IPS-18a (cell line): ENCODE results near the gene BHLHE41.
A peak's percentile ranks its signal among the peaks of the same experiment; 100 is the strongest.

ENCODE experiments used
- H3K27ac ChIP-seq: one replicate; pipeline ENCODE4 v1.5.1; 2013; ENCODE audit warnings: low read length
- H3K27me3 ChIP-seq: one replicate; pipeline ENCODE4 v1.6.1; 2013; ENCODE audit warnings: mild to moderate bottlenecking, low read length; ENCODE audit not compliant: control insufficient read depth, insufficient read depth
- H3K36me3 ChIP-seq: one replicate; pipeline ENCODE4 v1.6.1; 2013; ENCODE audit warnings: low read depth, low read length; ENCODE audit not compliant: control insufficient read depth
- H3K4me1 ChIP-seq: one replicate; pipeline ENCODE4 v1.6.1; 2013; ENCODE audit warnings: low read depth, low read length; ENCODE audit not compliant: control insufficient read depth
- H3K4me3 ChIP-seq: one replicate; pipeline ENCODE4 v1.5.1; 2013; ENCODE audit warnings: low read length
- H3K9ac ChIP-seq: one replicate; pipeline ENCODE4 v1.6.1; 2013; ENCODE audit warnings: mild to moderate bottlenecking, low read length, moderate library complexity
- H3K9me3 ChIP-seq: one replicate; pipeline ENCODE4 v1.6.1; 2013; ENCODE audit warnings: low read depth, low read length; ENCODE audit not compliant: control insufficient read depth

Gene BHLHE41

DNA sequence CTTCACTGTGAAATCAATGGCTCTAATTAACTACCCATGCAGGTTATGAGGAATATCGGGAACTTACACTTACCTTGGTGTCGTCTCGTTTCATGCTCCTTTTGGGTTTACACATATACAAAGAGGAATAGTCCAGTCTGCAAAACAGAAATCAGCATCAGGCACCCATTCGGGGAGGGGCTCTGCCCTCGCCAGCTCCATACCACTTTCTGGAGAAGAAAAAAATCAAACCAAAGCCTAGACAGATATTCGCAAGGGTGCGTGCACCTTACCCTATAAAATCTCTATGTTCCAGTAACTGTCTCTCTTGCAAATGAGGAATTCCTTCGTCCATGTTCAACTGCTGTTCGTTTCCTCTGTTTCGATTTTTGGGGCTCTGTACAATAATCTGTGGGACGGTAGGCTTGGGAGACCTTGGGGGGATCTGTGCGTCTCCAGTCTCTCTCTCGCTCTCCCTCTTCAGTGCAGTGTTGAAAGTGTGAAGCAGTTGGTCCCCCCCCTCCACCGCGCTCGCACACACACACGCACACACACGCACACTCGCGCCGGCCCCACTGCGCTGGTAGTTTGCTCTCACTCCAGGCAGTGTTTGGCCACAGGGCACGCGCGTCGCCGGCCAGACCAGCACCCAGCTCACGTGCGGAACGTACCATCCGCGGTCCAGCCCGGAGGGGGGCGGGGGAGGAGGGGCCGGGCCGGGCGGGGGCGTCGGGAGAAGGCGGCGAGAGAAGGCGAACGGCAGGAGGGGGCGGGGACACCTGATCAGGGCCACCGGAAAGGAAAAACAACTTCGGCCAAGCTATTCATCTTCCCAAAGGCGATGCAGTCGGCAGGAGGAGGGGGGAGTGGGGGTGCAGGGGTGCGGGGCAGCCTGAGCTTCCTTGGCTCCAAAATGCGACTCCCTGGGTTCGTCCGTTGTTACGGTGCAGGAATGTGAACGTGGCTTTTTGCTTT, at the start of gene BHLHE41:
Gene BHLHE41, minus strand, starts transcription at position 592 of the 954 bp plus-strand sequence. Its CDS starts 258 bp downstream, at position 334.
- H3K9me3 ChIP-seq: no peaks in the 10 kb centered on the region
- H3K4me3 ChIP-seq: peak within 1 kb of the TSS; percentile 82
- H3K36me3 ChIP-seq: no peaks in the 10 kb centered on the region
- peaks cover 34% of the 10 kb centered on the region for H3K4me1 ChIP-seq
- no peak within 1 kb of the TSS for H3K27ac ChIP-seq
- H3K9ac ChIP-seq: peak within 1 kb of the TSS; percentile 59
- H3K27me3 ChIP-seq: peaks cover 96% of the 10 kb centered on the region

DNA sequence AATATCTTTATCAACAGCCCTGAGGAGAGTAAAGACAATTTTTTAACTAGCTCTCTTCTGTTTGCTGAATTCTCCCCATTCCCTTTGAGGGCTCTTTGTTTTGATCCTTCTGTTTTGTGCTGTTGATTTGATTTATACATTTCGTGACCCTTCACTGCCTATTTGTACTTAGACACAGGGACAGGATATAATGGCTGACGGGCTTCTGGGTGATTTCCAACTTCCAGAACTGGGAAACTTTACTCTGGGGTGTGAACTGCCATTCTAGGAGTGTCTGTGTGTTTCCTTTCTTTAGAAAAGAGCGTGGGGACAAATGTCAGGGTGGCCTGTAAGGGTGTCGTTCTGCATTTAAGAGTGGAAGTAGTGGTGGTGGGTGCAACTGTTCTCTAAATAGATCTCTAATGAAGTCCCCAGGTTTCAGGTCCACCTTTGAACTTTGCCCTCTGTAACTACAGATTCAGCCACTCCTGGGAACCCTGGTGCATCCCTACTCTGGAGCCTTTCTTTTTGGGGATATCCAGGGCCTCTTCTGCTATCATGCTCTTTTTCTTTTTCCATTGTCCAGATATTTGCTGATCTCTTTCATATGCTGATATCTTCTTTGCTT, 48.2 kb upstream of the BHLHE41 start:
- Histone ChIP-seq H3K36me3 (no peaks in the 10 kb centered on the region), H3K27me3 (no peaks in the 10 kb centered on the region), H3K9ac (no peak overlapping the region), H3K27ac (no peak overlapping the region), H3K4me3 (no peak overlapping the region), H3K4me1 (no peaks in the 10 kb centered on the region), H3K9me3 (no peaks in the 10 kb centered on the region)

DNA sequence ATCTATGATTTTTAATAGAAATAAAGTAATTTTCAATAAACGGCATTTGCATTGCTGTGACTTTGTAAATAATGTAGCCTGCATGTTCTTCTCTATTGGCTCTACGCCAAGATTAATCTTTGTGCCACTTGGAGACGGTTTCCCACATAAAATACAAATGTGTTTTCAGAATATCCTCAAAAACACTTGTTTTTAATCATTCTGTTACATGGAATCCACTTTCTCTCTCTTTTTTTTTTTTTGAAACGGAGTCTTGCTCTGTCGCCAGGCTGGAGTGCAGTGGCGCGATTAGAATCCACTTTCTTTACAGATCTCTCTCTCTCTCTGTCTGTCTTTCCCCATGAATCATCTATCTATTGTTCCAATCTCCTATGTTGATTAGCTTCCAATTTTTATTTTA, 47.7 kb upstream of the BHLHE41 start:
- Histone ChIP-seq H3K27me3 (no peaks in the 10 kb centered on the region), H3K36me3 (no peaks in the 10 kb centered on the region), H3K9me3 (no peaks in the 10 kb centered on the region), H3K4me1 (no peaks in the 10 kb centered on the region), H3K4me3 (no peak overlapping the region), H3K9ac (no peak overlapping the region), H3K27ac (no peak overlapping the region)

DNA sequence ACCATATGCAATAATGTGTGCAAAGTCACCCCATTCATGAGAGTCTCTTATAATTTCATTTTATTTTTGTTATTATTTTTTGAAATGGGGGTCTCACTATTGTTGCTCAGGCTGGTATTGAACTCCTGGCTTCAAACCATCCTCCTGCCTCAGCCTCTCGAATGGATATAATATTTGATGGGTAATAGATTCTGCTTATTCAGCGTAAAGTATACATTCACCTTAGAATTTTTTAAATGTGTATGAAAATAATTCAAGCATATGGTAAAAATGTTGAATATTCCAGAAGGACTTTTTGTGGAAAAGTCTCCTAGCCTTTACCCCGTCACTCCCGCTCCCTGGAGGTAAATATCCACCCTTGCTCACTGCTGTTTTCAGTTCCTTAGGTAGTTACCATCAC, 47.2 kb upstream of the BHLHE41 start:
- Histone ChIP-seq H3K27ac (no peak overlapping the region), H3K9me3 (no peaks in the 10 kb centered on the region), H3K27me3 (no peaks in the 10 kb centered on the region), H3K4me3 (no peak overlapping the region), H3K36me3 (no peaks in the 10 kb centered on the region), H3K9ac (no peak overlapping the region), H3K4me1 (no peaks in the 10 kb centered on the region)

DNA sequence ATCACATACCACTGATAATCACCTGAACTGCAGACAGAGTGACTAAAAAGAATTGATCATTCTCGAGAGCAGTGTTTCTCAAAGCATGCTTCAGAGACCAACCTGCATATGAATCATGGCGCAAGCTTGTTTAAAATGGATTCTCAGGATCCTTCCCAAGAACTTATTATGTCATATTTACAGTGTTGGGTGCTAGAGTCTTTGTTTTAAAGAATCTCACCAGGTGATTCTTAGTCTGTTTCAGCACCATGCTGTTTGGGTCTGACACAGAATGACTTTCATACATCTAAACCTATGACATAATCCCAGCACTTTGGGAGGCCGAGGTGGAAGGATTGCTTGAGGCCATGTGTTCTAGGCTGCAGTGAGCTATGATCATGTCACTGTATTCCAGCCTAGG, 39.3 kb upstream of the BHLHE41 start:
- Histone ChIP-seq H3K9me3 (no peaks in the 10 kb centered on the region), H3K4me3 (no peak overlapping the region), H3K4me1 (no peaks in the 10 kb centered on the region), H3K27me3 (no peaks in the 10 kb centered on the region), H3K9ac (no peak overlapping the region), H3K27ac (no peak overlapping the region), H3K36me3 (no peaks in the 10 kb centered on the region)

DNA sequence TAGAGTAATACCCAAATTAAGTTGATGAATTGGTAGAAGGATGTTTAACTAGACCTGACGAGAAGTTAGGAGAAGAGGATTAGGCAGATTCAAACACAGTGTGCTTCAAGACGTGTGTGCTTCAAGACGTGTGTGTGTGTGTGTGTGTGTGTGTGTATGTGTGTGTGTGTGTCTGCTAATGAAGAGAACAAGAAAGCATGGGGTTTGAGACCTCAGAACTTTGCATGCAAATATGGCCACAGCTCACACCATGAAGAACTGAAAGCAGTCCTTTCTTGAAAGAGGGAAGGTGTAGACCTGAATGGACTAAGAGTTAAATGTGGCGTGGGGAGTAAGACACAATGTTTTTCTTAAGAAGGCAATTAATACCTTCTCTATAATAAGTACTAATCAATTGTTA, 38.1 kb upstream of the BHLHE41 start:
- Histone ChIP-seq H3K4me3 (no peak overlapping the region), H3K4me1 (no peaks in the 10 kb centered on the region), H3K36me3 (no peaks in the 10 kb centered on the region), H3K9me3 (no peaks in the 10 kb centered on the region), H3K27ac (no peak overlapping the region), H3K27me3 (no peaks in the 10 kb centered on the region), H3K9ac (no peak overlapping the region)

DNA sequence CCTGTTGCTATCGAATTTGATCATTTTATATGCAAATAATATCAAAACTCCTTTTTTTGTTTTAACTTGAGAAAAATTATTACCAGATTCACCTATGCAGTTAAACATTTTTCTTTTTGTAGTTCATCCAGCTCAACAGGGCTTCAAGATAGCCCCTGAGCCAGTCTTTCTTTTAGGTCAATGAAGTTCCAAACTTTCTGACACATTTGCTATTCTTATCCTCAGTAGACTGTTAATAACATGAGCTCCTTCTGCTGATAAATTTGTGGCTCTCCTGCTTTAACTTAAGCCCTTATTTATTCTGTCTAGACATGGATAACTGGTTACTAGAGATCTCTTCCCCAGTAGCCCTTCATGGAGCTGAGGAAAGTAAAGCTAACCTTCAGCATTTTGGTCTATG, 37.3 kb upstream of the BHLHE41 start:
- no peaks in the 10 kb centered on the region for H3K4me1 ChIP-seq

DNA sequence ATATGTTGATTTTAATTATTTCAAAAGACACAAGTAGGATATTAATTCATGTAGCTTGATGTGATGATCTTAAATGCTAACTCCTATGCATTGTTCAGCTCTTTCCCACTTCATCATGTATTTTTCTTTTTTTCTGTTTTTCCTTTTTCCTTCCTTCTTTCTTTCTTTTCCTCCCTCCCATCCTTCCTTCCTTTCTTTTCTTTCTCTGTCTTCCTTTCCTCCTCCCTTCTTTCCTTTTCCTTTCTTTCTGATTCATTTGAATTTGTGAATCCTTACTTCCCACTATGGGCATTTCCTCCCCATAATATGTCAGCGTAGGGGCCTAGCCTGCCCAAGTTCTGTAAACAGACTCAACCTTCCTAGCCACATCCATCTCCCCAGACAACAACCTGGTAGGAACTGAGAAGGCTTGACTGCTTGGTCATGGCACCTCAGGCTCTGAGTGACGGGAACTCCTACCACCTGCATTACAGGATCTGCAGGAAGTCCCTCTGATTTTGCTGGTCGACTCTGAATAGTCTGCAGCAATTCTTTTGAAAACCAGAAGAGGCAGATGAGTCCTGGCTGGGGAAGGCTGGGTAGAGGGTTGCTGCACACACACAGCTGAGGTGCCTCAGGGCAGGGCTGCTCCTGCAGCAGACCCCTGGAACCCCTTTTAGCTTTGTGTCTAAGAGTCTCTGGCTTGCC, 33.4 kb upstream of the BHLHE41 start:
- Histone ChIP-seq H3K9ac (no peak overlapping the region), H3K9me3 (no peaks in the 10 kb centered on the region), H3K4me3 (no peak overlapping the region), H3K27ac (no peak overlapping the region), H3K27me3 (no peaks in the 10 kb centered on the region), H3K36me3 (no peaks in the 10 kb centered on the region), H3K4me1 (no peaks in the 10 kb centered on the region)

More for the DNA sequence above, 37.3 kb upstream of the BHLHE41 start:
- Histone ChIP-seq H3K9ac (no peak overlapping the region), H3K36me3 (no peaks in the 10 kb centered on the region), H3K27ac (no peak overlapping the region), H3K27me3 (no peaks in the 10 kb centered on the region), H3K9me3 (no peaks in the 10 kb centered on the region), H3K4me3 (no peak overlapping the region)

DNA sequence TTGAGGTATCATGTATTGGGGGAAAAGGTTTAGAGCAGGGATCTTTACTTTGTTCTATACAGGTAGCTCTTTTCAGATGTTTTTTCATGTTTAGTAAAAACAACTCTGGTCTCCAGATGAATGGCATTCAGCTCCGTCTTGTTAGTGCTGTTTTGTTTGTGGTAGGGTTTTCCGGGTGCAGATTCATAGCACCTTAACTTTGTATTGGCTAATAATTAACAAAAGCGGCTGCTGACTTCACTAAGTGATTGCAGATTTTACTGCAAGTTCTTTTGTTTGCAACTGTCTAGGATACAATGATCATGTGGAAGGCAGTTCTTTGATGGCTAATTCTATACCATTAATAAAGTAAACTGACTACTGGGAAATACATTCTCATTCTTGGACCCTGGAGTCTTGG, 32.2 kb upstream of the BHLHE41 start:
- no peak overlapping the region for H3K27ac ChIP-seq
- H3K27me3 ChIP-seq: no peaks in the 10 kb centered on the region
- H3K9ac ChIP-seq: no peak overlapping the region
- H3K9me3 ChIP-seq: no peaks in the 10 kb centered on the region
- no peak overlapping the region for H3K4me3 ChIP-seq
- no peaks in the 10 kb centered on the region for H3K4me1 ChIP-seq
- H3K36me3 ChIP-seq: no peaks in the 10 kb centered on the region

DNA sequence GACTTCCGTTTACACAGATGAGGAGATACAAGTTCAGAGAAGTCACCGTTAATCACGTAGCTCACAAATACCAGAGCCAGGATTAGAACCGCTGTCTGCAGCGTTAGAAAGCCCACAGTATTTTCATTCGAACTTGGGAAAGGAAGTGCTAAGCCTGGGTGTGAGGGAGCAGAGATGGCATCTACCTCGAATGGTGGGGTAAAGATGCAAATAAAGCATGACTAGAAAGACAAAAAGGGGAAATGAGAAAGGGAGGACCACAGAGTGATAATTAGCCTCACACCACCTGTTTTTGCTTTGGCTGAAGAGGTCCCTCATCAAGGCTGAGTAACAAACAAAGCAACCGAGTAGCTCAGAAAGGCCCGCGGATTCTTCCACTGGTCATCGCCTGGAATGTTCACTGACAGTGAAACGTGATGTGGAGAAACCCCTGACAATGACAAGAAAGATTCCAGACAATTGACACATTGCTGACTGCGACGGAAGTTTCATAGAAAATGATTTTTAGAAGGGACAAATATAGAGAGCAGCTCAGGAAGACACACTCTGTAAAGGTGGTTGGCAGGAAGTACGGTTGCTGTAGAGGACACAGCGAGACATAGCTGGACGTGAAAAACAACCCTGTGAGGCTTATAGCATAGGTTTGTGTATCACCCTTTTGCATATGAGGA, 31.5 kb upstream of the BHLHE41 start:
- H3K27me3 ChIP-seq: no peaks in the 10 kb centered on the region
- H3K9me3 ChIP-seq: no peaks in the 10 kb centered on the region
- no peak overlapping the region for H3K27ac ChIP-seq
- peaks cover 3% of the 10 kb centered on the region for H3K4me1 ChIP-seq
- no peaks in the 10 kb centered on the region for H3K36me3 ChIP-seq
- H3K9ac ChIP-seq: no peak overlapping the region
- H3K4me3 ChIP-seq: no peak overlapping the region
